ENCODE results near the gene OSBPL2.

Gene OSBPL2

GRCh38 chr20:62287759-62288534 lies 49.6 kb downstream of the OSBPL2 start:
- DNase-seq, result no peak

- no peak for DNase-seq
Measured at GRCh38 chr20:62288535-62289105, 50.3 kb downstream of the OSBPL2 start.

GRCh38 chr20:62289131-62289530 lies 50.8 kb downstream of the OSBPL2 start:
- DNase-seq, result no peak

- no peak for DNase-seq
Measured at GRCh38 chr20:62289898-62290297, 51.6 kb downstream of the OSBPL2 start.

- DNase-seq, result no peak
Measured at GRCh38 chr20:62291251-62292066, 53.1 kb downstream of the OSBPL2 start.

GRCh38 chr20:62292108-62292507 lies 53.8 kb downstream of the OSBPL2 start:
- no peak for DNase-seq

GRCh38 chr20:62293111-62293784 lies 54.9 kb downstream of the OSBPL2 start:
- DNase-seq, result no peak

- no peak for DNase-seq
Measured at GRCh38 chr20:62293946-62294345, 55.6 kb downstream of the OSBPL2 start.

GRCh38 chr20:62294516-62294915 lies 56.2 kb downstream of the OSBPL2 start:
- no peak for DNase-seq

GRCh38 chr20:62296724-62297448 lies 58.6 kb downstream of the OSBPL2 start:
- no peak for DNase-seq

- DNase-seq, result no peak
Measured at GRCh38 chr20:62297449-62298227, 59.3 kb downstream of the OSBPL2 start.

- no peak for DNase-seq
Measured at GRCh38 chr20:62298577-62299249, 60.4 kb downstream of the OSBPL2 start.

- no peak for DNase-seq
Measured at GRCh38 chr20:62299666-62300236, 61.4 kb downstream of the OSBPL2 start.

GRCh38 chr20:62300319-62300718 lies 62.0 kb downstream of the OSBPL2 start:
- DNase-seq, result no peak

GRCh38 chr20:62301111-62301668 lies 62.9 kb downstream of the OSBPL2 start:
- DNase-seq, result no peak

- DNase-seq, result peak; percentile 85
Measured at GRCh38 chr20:62301773-62302340, 63.5 kb downstream of the OSBPL2 start.

GRCh38 chr20:62302341-62303061 lies 64.2 kb downstream of the OSBPL2 start, which contains the start of gene ADRM1:
Gene ADRM1, plus strand, starts transcription at chr20:62302997. Its CDS starts 572 bp downstream, at chr20:62303569.
- DNase-seq, result peak; percentile 97

- no peak for DNase-seq
Measured at GRCh38 chr20:62303062-62303339, 64.7 kb downstream of the OSBPL2 start.
